CD1c-positive myeloid dendritic cell (primary cell): ENCODE data around the gene FRY.

Experiments used
- DNase-seq: peaks from one replicate; pipeline ENCODE4 v3.0.0-alpha.2; 2016; ENCODE audit errors: extremely low spot score

The FRY gene

GRCh38 chr13:32016631-32017030 lies 14.9 kb upstream of the FRY start:
- DNase-seq: no peak

GRCh38 chr13:32017474-32017873 lies 14.1 kb upstream of the FRY start:
- DNase-seq: peak; percentile 67

GRCh38 chr13:32019612-32020233 lies 11.9 kb upstream of the FRY start:
- peak; percentile 23 for DNase-seq

- no peak for DNase-seq
Observed at GRCh38 chr13:32021785-32022184, 9.8 kb upstream of the FRY start.

GRCh38 chr13:32022311-32022710 lies 9.3 kb upstream of the FRY start:
- DNase-seq: no peak

- DNase-seq: no peak
Observed at GRCh38 chr13:32023096-32023495, 8.5 kb upstream of the FRY start.

- no peak for DNase-seq
Observed at GRCh38 chr13:32023698-32024097, 7.9 kb upstream of the FRY start.

- no peak for DNase-seq
Observed at GRCh38 chr13:32024750-32025149, 6.8 kb upstream of the FRY start.

GRCh38 chr13:32025730-32026129 lies 5.8 kb upstream of the FRY start:
- DNase-seq: no peak

- no peak for DNase-seq
Observed at GRCh38 chr13:32026623-32027022, 5.0 kb upstream of the FRY start.

- DNase-seq: no peak
Observed at GRCh38 chr13:32028711-32029110, 2.9 kb upstream of the FRY start.

- no peak for DNase-seq
Observed at GRCh38 chr13:32029684-32030083, 1.9 kb upstream of the FRY start.

- no peak for DNase-seq
Observed at GRCh38 chr13:32031815-32032370, 319 bp downstream of the FRY start.

GRCh38 chr13:32032759-32033158 lies 1.2 kb downstream of the FRY start:
- DNase-seq: no peak

- no peak for DNase-seq
Observed at GRCh38 chr13:32033744-32034143, 2.2 kb downstream of the FRY start.

- no peak for DNase-seq
Observed at GRCh38 chr13:32035716-32036115, 4.1 kb downstream of the FRY start.

- peak; percentile 70 for DNase-seq
Observed at GRCh38 chr13:32036126-32036695, 4.6 kb downstream of the FRY start.

- DNase-seq: no peak
Observed at GRCh38 chr13:32036757-32037156, 5.2 kb downstream of the FRY start.

GRCh38 chr13:32037471-32037870 lies 5.9 kb downstream of the FRY start:
- DNase-seq: no peak

GRCh38 chr13:32038343-32038742 lies 6.8 kb downstream of the FRY start:
- no peak for DNase-seq

GRCh38 chr13:32039056-32039455 lies 7.5 kb downstream of the FRY start:
- no peak for DNase-seq

- DNase-seq: no peak
Observed at GRCh38 chr13:32039528-32039927, 8.0 kb downstream of the FRY start.

- DNase-seq: no peak
Observed at GRCh38 chr13:32040052-32040642, 8.6 kb downstream of the FRY start.
